Astrocyte (in vitro differentiated cells and primary cell): ENCODE results near the gene CTNNAL1. TPM values are rescaled to one million over a fixed set of nuclear protein-coding genes. Genes with fewer than 3 reads are reported as not detected.

Experiments used
- DNase-seq: peaks from one replicate; pipeline ENCODE4 v3.0.0-alpha.2; 2010; ENCODE audit warnings: low read depth
- FAIRE-seq: peaks from 2 replicates; lab custom pipeline; 2011; peaks lifted over from hg19 to GRCh38; lab: Jason Lieb, UNC
- H2AFZ ChIP-seq: 2 replicates; pipeline ENCODE4 v1.6.0; 2012; ENCODE audit warnings: low read depth, low read length, inconsistent platforms
- H3K27ac ChIP-seq: 2 replicates; pipeline ENCODE4 v1.5.1; 2011; ENCODE audit warnings: low read depth, low read length, inconsistent platforms
- H3K27me3 ChIP-seq: 2 replicates; pipeline ENCODE4 v1.6.0; 2011; ENCODE audit warnings: low read length, inconsistent platforms; ENCODE audit not compliant: insufficient read depth
- H3K36me3 ChIP-seq: 2 replicates; pipeline ENCODE4 v1.5.1; 2011; ENCODE audit warnings: low read length, inconsistent platforms; ENCODE audit not compliant: insufficient read depth
- H3K4me1 ChIP-seq: 2 replicates; pipeline ENCODE4 v1.5.1; 2011; ENCODE audit warnings: low read length, inconsistent platforms; ENCODE audit not compliant: insufficient read depth
- H3K4me2 ChIP-seq: 2 replicates; pipeline ENCODE4 v1.6.0; 2012; ENCODE audit warnings: low read length, inconsistent platforms
- H3K4me3 ChIP-seq: 2 replicates; pipeline ENCODE4 v1.5.1; 2011; ENCODE audit warnings: low read depth, mild to moderate bottlenecking, low read length, inconsistent platforms; ENCODE audit not compliant: insufficient read depth
- H3K79me2 ChIP-seq: 2 replicates; pipeline ENCODE4 v1.6.0; 2012; ENCODE audit warnings: mild to moderate bottlenecking, low read length, inconsistent platforms; ENCODE audit not compliant: insufficient read depth
- H3K9ac ChIP-seq: 2 replicates; pipeline ENCODE4 v1.6.0; 2012; ENCODE audit warnings: mild to moderate bottlenecking, low read length, inconsistent platforms
- H3K9me3 ChIP-seq: 2 replicates; pipeline ENCODE4 v1.5.1; 2012; ENCODE audit warnings: low read depth, mild to moderate bottlenecking, low read length, inconsistent platforms; ENCODE audit not compliant: insufficient read depth
- H4K20me1 ChIP-seq: 2 replicates; pipeline ENCODE4 v1.6.0; 2012; ENCODE audit warnings: low read length, inconsistent platforms; ENCODE audit not compliant: insufficient read depth
- H3K27ac Mint-ChIP-seq: one replicate; pipeline ENCODE4 v1.8.0; 2021; ENCODE audit warnings: mild to moderate bottlenecking, mixed read lengths; ENCODE audit not compliant: unreplicated experiment
- H3K27me3 Mint-ChIP-seq: one replicate; pipeline ENCODE4 v1.8.0; 2021; ENCODE audit warnings: low read depth, mixed read lengths; ENCODE audit not compliant: unreplicated experiment
- H3K36me3 Mint-ChIP-seq: one replicate; pipeline ENCODE4 v1.8.0; 2021; ENCODE audit warnings: low read depth, mixed read lengths; ENCODE audit not compliant: unreplicated experiment
- H3K4me1 Mint-ChIP-seq: one replicate; pipeline ENCODE4 v1.8.0; 2021; ENCODE audit warnings: low read depth, mixed read lengths; ENCODE audit not compliant: unreplicated experiment
- H3K4me3 Mint-ChIP-seq: one replicate; pipeline ENCODE4 v1.8.0; 2021; ENCODE audit warnings: mild to moderate bottlenecking, moderate library complexity, mixed read lengths; ENCODE audit not compliant: unreplicated experiment
- H3K9me3 Mint-ChIP-seq: one replicate; pipeline ENCODE4 v1.8.0; 2021; ENCODE audit warnings: mild to moderate bottlenecking, mixed read lengths; ENCODE audit not compliant: unreplicated experiment
- EZH2 ChIP-seq: IDR thresholded peaks from 2 replicates; pipeline ENCODE4 v1.6.1; 2012; ENCODE audit warnings: mild to moderate bottlenecking, low read length, inconsistent platforms; ENCODE audit not compliant: insufficient read depth
- total RNA-seq: library from RNA; stranded (reverse); gene quantifications from 2 replicates; pipeline ENCODE4 v1.2.1, GENCODE V29; 2021
- TF ChIP-seq, protein P1 (sequence below): IDR thresholded peaks from 2 replicates; pipeline ENCODE4 v1.5.1; 2011; ENCODE audit warnings: low read depth, mild to moderate bottlenecking, inconsistent platforms, low read length, moderate library complexity; ENCODE audit not compliant: insufficient read depth

The CTNNAL1 gene
- total RNA-seq, 1 donor from 2014 or later, result 35.1 TPM

DNA sequence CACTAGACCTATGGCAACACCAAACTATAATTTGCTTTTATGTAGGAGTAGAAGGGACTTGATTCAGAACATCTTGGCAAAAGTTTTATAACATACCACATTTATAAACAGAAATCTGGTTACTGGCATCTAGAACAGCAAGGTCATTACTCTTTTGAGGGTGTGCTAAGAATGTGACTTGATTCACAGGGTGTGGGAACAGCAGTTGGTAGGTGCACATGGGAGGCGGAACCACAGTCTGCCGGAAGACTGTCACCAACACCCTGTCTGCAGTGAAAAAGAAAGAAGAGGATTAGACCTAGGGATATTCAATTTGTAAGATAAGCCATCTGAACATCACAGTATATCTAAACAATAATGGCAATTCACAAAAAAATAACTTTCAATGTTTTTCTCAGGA is 102.4 kb downstream of the CTNNAL1 start:
- Histone ChIP-seq H3K27ac (no peak overlapping the region), H2AFZ (no peak overlapping the region), H3K36me3 (peaks cover 34% of the 10 kb centered on the region), H3K9ac (no peak overlapping the region), H3K9me3 (no peaks in the 10 kb centered on the region), H3K4me2 (no peak overlapping the region), H3K4me1 (no peaks in the 10 kb centered on the region), H4K20me1 (no peaks in the 10 kb centered on the region), H3K79me2 (no peaks in the 10 kb centered on the region), H3K4me3 (no peak overlapping the region), H3K27me3 (no peaks in the 10 kb centered on the region)
- Mint-ChIP-seq H3K9me3 (no peaks in the 10 kb centered on the region), H3K4me3 (no peak overlapping the region), H3K36me3 (peaks cover 9% of the 10 kb centered on the region), H3K27me3 (no peaks in the 10 kb centered on the region), H3K27ac (no peak overlapping the region), H3K4me1 (no peaks in the 10 kb centered on the region)
- no peak for DNase-seq
- FAIRE-seq, result no peak
- TF ChIP-seq EZH2, result no peak

DNA sequence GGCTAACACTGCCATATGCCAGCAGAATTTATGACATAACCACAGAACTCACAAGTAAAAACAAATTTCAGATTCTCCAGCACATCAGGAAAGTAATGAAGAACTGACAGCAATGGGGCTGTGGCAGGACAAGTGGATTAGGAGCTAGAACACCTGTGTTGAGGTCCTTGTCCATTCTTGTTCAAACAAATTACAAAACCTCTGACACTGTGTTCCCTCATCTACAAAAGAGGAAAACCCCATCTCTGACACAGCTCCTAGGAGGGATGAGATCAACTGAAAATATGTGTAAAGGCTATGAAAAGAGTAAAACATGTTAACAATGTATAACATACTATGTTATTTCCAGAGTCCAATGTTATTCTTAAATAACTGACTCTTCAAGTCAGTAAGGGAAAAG is 102.9 kb downstream of the CTNNAL1 start:
- H3K9me3 ChIP-seq, result no peaks in the 10 kb centered on the region
- H3K36me3 ChIP-seq, result peaks cover 31% of the 10 kb centered on the region
- no peaks in the 10 kb centered on the region for H3K79me2 ChIP-seq
- H3K27ac ChIP-seq, result no peak overlapping the region
- no peaks in the 10 kb centered on the region for H3K4me1 Mint-ChIP-seq
- no peaks in the 10 kb centered on the region for H3K27me3 ChIP-seq
- H3K36me3 Mint-ChIP-seq, result peaks cover 9% of the 10 kb centered on the region
- no peak for FAIRE-seq
- DNase-seq, result no peak
- H4K20me1 ChIP-seq, result no peaks in the 10 kb centered on the region
- H3K4me3 ChIP-seq, result no peak overlapping the region
- H3K9me3 Mint-ChIP-seq, result no peaks in the 10 kb centered on the region
- TF ChIP-seq, protein P1, sequence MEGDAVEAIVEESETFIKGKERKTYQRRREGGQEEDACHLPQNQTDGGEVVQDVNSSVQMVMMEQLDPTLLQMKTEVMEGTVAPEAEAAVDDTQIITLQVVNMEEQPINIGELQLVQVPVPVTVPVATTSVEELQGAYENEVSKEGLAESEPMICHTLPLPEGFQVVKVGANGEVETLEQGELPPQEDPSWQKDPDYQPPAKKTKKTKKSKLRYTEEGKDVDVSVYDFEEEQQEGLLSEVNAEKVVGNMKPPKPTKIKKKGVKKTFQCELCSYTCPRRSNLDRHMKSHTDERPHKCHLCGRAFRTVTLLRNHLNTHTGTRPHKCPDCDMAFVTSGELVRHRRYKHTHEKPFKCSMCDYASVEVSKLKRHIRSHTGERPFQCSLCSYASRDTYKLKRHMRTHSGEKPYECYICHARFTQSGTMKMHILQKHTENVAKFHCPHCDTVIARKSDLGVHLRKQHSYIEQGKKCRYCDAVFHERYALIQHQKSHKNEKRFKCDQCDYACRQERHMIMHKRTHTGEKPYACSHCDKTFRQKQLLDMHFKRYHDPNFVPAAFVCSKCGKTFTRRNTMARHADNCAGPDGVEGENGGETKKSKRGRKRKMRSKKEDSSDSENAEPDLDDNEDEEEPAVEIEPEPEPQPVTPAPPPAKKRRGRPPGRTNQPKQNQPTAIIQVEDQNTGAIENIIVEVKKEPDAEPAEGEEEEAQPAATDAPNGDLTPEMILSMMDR, result no peak
- no peak for TF ChIP-seq EZH2
- no peak overlapping the region for H3K4me2 ChIP-seq
- no peak overlapping the region for H2AFZ ChIP-seq
- no peak overlapping the region for H3K27ac Mint-ChIP-seq
- no peaks in the 10 kb centered on the region for H3K4me1 ChIP-seq
- no peaks in the 10 kb centered on the region for H3K27me3 Mint-ChIP-seq
- H3K9ac ChIP-seq, result no peak overlapping the region
- no peak overlapping the region for H3K4me3 Mint-ChIP-seq

DNA sequence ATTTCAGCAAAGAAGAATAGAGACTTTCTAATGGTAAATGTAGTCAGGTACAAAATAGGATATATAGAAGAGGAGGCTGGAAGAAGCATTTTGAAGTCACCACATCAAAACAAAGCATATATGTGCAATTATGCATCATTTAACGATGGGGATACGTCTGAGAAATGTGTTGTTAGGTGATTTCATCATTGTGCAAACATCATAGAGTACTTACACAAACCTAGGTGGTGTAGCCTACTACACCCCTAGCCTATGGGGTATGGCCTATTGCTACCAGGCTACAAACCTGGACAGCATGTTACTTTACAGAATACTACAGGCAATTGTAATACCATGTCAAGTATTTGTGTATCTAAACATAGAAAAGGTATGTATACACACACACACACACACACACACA is 107.8 kb downstream of the CTNNAL1 start:
- TF ChIP-seq, protein P1, result no peak
- TF ChIP-seq EZH2, result no peak
- H3K36me3 ChIP-seq, result peaks cover 31% of the 10 kb centered on the region
- DNase-seq, result no peak

More for the DNA sequence above, 107.8 kb downstream of the CTNNAL1 start:
- Histone ChIP-seq H3K79me2 (no peaks in the 10 kb centered on the region), H3K4me2 (no peak overlapping the region), H3K27ac (no peak overlapping the region), H2AFZ (no peak overlapping the region), H3K9me3 (no peaks in the 10 kb centered on the region), H3K27me3 (no peaks in the 10 kb centered on the region), H3K9ac (no peak overlapping the region), H4K20me1 (no peaks in the 10 kb centered on the region), H3K4me3 (no peak overlapping the region), H3K4me1 (no peaks in the 10 kb centered on the region)
- H3K27ac Mint-ChIP-seq, result no peak overlapping the region
- no peaks in the 10 kb centered on the region for H3K4me1 Mint-ChIP-seq
- no peak for FAIRE-seq
- no peaks in the 10 kb centered on the region for H3K27me3 Mint-ChIP-seq
- H3K36me3 Mint-ChIP-seq, result peaks cover 14% of the 10 kb centered on the region
- H3K4me3 Mint-ChIP-seq, result no peak overlapping the region
- no peaks in the 10 kb centered on the region for H3K9me3 Mint-ChIP-seq
